Uterus (tissue), 2 donors: ENCODE results near the gene PARD3.

ENCODE experiments used
- POLR2A ChIP-seq, 2 donors: fragments of 450-650 bp; IDR thresholded peaks; one replicate each; pipeline ENCODE4 v1.6.1; 2016; ENCODE audit warnings: antibody characterized with exemption in 2 of 2, mild to moderate bottlenecking in 1 of 2, moderate library complexity in 1 of 2
- TF ChIP-seq, protein P1 (sequence below), 4 experiments: fragments of 200-600 bp in 2 of 4; fragments of 450-650 bp in 2 of 4; sonication (generic) in 2 of 4; IDR thresholded peaks; one replicate each; pipeline ENCODE4 v1.5.1; 2016 to 2019; ENCODE audit warnings: antibody characterized with exemption in 4 of 4, mild to moderate bottlenecking in 2 of 4, moderate library complexity in 1 of 4

DNA sequence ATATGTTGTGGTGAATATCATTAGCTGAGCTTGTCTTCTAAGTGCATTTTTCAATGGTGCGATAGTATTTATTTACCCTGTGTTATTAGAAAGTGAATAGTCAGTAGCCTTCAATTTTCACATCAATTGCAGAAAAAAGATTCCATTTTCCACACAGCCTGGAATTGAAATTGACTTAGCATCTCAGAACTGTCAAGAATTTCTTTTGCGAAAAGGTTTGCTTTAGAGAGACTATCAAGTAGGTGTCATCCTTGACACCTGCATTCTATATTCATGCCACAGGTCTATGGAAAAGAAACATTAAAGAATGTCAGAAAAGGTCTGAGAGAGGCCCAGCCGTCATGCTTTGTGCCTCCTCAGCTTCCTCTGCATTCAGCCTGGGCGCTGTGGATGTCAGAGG is 504.9 kb downstream of the PARD3 start:
- TF ChIP-seq, protein P1, sequence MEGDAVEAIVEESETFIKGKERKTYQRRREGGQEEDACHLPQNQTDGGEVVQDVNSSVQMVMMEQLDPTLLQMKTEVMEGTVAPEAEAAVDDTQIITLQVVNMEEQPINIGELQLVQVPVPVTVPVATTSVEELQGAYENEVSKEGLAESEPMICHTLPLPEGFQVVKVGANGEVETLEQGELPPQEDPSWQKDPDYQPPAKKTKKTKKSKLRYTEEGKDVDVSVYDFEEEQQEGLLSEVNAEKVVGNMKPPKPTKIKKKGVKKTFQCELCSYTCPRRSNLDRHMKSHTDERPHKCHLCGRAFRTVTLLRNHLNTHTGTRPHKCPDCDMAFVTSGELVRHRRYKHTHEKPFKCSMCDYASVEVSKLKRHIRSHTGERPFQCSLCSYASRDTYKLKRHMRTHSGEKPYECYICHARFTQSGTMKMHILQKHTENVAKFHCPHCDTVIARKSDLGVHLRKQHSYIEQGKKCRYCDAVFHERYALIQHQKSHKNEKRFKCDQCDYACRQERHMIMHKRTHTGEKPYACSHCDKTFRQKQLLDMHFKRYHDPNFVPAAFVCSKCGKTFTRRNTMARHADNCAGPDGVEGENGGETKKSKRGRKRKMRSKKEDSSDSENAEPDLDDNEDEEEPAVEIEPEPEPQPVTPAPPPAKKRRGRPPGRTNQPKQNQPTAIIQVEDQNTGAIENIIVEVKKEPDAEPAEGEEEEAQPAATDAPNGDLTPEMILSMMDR (IDR thresholded peaks at IDR 0.05) = no peak
- TF ChIP-seq POLR2A (IDR thresholded peaks at IDR 0.05) = no peak
